K562 (cell line): Measurements from ENCODE around the gene LY6G6D. TPM values are rescaled to one million over a fixed set of nuclear protein-coding genes. Genes with fewer than 3 reads are reported as not detected.

Experiments
- CSDE1 ChIP-seq, 2 experiments: fragments of 450-650 bp; IDR thresholded peaks; 2 replicates each; pipeline ENCODE4 v1.6.1; 2016; ENCODE audit warnings: mild to moderate bottlenecking in 1 of 2
- EGR1 ChIP-seq: fragments of 450-650 bp; conservative IDR thresholded peaks from 2 replicates; pipeline ENCODE4 v1.6.1; 2017; ENCODE audit warnings: mild to moderate bottlenecking
- ERF ChIP-seq: fragments of 450-650 bp; formaldehyde crosslinking; IDR thresholded peaks from 2 replicates; pipeline ENCODE4 v1.4.0; 2020; ENCODE audit warnings: mild to moderate bottlenecking, mixed read lengths
- ETS2 ChIP-seq: IDR thresholded peaks from 2 replicates; pipeline ENCODE4 v1.6.1; 2016; ENCODE audit warnings: borderline replicate concordance, missing genetic modification characterization, mild to moderate bottlenecking, moderate library complexity, missing compliant biosample characterization; ENCODE audit not compliant: poor library complexity, severe bottlenecking
- HDAC2 ChIP-seq: fragments of 450-650 bp; IDR thresholded peaks from 2 replicates; pipeline ENCODE4 v1.6.1; 2016; ENCODE audit warnings: mild to moderate bottlenecking
- RAD21 ChIP-seq, 2 experiments: fragments of 250-450 bp in 1 of 2; fragments of 450-650 bp in 1 of 2; sonication (Bioruptor Pico) in 1 of 2; formaldehyde crosslinking in 1 of 2; IDR thresholded peaks in 1 of 2; conservative IDR thresholded peaks in 1 of 2; 2 replicates each; pipeline versions ENCODE4 v1.4.0 to v1.8.0; 2020 to 2022; ENCODE audit warnings: mild to moderate bottlenecking in 2 of 2, moderate library complexity in 1 of 2
- ZNF140 ChIP-seq: fragments of 250-450 bp; sonication (Bioruptor Pico); IDR thresholded peaks from 2 replicates; pipeline ENCODE4 v1.8.0; 2021; ENCODE audit warnings: moderate library complexity, mild to moderate bottlenecking, inconsistent platforms
- ZNF780A ChIP-seq: fragments of 250-450 bp; sonication (Bioruptor Pico); IDR thresholded peaks from 2 replicates; pipeline ENCODE4 v1.5.0; 2021; ENCODE audit warnings: mild to moderate bottlenecking
- polyA plus RNA-seq, 8 experiments: library from polyadenylated mRNA; depleted of rRNA in 4 of 8; stranded (reverse) in 5 of 8; unstranded in 3 of 8; fragments of >200 nt; fragmentation: Nextera tagmentation in 2 of 8; fragmentation: Illumina TruSeq in 1 of 8; extraction: Ambion mirVana in 2 of 8; extraction: Trizol in 1 of 8; gene quantifications; 2 replicates each; pipeline versions ENCODE4 v1.2.1 to v1.2.3, GENCODE V29; 2011 to 2014; ENCODE audit warnings: inconsistent platforms in 1 of 8, missing spikeins in 1 of 8
- total RNA-seq, 7 experiments: library from RNA; depleted of rRNA in 6 of 7; stranded (reverse); fragments of >200 nt in 6 of 7; fragmentation: Illumina TruSeq in 2 of 7; extraction: Trizol in 2 of 7; gene quantifications; 2 replicates each; pipeline versions ENCODE4 v1.2.1 to v1.2.3, GENCODE V29; 2011 to 2021; ENCODE audit warnings: low replicate concordance in 1 of 7
- TF ChIP-seq, protein P1 (sequence below): fragments of 450-650 bp; IDR thresholded peaks from 2 replicates; pipeline ENCODE4 v1.6.1; 2016; ENCODE audit warnings: mild to moderate bottlenecking, moderate library complexity
- TF ChIP-seq, protein P2 (sequence below): fragments of 450-650 bp; formaldehyde crosslinking; IDR thresholded peaks from 2 replicates; pipeline ENCODE4 v1.4.0; 2022; ENCODE audit warnings: missing genetic modification characterization

The LY6G6D gene
- total and polyA plus RNA-seq, 9 of the 15 experiments (the other 6 are each of a cell fraction or from before 2014, with no cell fraction given): 0.30 to 0.38 TPM; not detected in 7

DNA sequence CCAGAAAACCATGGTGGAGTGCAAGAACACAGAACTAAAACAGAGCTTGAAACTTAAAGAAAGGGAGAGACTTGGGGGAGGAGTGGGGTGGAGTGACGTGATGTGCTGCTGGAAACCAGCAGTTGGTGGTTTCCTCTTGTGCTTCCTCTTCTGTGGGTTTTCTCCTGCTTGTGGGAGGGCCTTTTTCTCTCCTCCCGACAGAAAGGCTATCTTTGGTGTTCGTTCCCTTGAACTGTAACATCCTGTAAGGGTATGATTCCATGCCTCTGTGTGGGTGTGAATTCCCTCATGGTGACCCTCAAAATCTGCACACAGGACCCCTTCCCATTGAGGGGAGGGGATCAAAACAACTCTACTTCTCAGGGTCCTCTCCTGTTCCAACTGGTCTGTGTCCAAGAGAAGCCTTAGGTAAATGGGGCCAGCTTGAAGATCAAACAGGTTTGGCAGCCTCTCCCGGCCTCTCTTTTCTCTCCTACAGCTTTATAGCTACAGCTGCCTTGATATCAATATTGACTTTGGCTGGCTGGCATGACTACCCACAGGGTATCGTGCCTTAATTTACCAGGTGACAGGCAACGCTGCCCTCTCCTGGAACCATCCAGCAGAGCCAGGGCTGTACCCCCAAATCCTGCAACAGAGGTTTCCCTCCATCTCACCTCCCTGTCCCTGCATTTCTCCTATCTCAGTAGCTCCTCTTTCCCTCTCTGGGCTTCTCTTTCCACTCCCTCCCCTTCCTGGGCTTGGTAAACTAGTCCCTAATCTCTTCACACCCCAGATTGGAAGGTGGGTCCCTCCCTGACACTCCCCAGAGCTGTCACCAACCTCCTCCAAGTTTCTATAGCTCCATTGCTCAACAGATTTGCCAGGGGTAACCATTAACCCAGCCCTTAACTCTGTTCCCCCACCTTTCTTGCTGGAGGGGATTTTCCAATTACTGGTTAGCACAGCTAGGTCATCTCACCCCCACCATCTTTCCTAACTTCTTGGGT is 23.1 kb downstream of the LY6G6D start (continued):
- TF ChIP-seq, protein P1, sequence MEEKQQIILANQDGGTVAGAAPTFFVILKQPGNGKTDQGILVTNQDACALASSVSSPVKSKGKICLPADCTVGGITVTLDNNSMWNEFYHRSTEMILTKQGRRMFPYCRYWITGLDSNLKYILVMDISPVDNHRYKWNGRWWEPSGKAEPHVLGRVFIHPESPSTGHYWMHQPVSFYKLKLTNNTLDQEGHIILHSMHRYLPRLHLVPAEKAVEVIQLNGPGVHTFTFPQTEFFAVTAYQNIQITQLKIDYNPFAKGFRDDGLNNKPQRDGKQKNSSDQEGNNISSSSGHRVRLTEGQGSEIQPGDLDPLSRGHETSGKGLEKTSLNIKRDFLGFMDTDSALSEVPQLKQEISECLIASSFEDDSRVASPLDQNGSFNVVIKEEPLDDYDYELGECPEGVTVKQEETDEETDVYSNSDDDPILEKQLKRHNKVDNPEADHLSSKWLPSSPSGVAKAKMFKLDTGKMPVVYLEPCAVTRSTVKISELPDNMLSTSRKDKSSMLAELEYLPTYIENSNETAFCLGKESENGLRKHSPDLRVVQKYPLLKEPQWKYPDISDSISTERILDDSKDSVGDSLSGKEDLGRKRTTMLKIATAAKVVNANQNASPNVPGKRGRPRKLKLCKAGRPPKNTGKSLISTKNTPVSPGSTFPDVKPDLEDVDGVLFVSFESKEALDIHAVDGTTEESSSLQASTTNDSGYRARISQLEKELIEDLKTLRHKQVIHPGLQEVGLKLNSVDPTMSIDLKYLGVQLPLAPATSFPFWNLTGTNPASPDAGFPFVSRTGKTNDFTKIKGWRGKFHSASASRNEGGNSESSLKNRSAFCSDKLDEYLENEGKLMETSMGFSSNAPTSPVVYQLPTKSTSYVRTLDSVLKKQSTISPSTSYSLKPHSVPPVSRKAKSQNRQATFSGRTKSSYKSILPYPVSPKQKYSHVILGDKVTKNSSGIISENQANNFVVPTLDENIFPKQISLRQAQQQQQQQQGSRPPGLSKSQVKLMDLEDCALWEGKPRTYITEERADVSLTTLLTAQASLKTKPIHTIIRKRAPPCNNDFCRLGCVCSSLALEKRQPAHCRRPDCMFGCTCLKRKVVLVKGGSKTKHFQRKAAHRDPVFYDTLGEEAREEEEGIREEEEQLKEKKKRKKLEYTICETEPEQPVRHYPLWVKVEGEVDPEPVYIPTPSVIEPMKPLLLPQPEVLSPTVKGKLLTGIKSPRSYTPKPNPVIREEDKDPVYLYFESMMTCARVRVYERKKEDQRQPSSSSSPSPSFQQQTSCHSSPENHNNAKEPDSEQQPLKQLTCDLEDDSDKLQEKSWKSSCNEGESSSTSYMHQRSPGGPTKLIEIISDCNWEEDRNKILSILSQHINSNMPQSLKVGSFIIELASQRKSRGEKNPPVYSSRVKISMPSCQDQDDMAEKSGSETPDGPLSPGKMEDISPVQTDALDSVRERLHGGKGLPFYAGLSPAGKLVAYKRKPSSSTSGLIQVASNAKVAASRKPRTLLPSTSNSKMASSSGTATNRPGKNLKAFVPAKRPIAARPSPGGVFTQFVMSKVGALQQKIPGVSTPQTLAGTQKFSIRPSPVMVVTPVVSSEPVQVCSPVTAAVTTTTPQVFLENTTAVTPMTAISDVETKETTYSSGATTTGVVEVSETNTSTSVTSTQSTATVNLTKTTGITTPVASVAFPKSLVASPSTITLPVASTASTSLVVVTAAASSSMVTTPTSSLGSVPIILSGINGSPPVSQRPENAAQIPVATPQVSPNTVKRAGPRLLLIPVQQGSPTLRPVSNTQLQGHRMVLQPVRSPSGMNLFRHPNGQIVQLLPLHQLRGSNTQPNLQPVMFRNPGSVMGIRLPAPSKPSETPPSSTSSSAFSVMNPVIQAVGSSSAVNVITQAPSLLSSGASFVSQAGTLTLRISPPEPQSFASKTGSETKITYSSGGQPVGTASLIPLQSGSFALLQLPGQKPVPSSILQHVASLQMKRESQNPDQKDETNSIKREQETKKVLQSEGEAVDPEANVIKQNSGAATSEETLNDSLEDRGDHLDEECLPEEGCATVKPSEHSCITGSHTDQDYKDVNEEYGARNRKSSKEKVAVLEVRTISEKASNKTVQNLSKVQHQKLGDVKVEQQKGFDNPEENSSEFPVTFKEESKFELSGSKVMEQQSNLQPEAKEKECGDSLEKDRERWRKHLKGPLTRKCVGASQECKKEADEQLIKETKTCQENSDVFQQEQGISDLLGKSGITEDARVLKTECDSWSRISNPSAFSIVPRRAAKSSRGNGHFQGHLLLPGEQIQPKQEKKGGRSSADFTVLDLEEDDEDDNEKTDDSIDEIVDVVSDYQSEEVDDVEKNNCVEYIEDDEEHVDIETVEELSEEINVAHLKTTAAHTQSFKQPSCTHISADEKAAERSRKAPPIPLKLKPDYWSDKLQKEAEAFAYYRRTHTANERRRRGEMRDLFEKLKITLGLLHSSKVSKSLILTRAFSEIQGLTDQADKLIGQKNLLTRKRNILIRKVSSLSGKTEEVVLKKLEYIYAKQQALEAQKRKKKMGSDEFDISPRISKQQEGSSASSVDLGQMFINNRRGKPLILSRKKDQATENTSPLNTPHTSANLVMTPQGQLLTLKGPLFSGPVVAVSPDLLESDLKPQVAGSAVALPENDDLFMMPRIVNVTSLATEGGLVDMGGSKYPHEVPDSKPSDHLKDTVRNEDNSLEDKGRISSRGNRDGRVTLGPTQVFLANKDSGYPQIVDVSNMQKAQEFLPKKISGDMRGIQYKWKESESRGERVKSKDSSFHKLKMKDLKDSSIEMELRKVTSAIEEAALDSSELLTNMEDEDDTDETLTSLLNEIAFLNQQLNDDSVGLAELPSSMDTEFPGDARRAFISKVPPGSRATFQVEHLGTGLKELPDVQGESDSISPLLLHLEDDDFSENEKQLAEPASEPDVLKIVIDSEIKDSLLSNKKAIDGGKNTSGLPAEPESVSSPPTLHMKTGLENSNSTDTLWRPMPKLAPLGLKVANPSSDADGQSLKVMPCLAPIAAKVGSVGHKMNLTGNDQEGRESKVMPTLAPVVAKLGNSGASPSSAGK: no peak
- TF ChIP-seq ZNF780A (CRISPR knock-in tag) (no peak), HDAC2 (peak; percentile 84), ETS2 (tag) (no peak), CSDE1 (IDR thresholded peaks at IDR 0.05) (0 out of 4 replicates have a peak, but pooled peaks of 1 of the 2 experiments have one; percentile 23), ERF (CRISPR knock-in tag) (peak; percentile 39; the same call in 1 of the 2 replicates), RAD21 (CRISPR knock-in tag; conservative IDR thresholded peaks at IDR 0.05 in 1 of 2, IDR thresholded peaks at IDR 0.05 in 1 of 2) (peak; percentile 11 to 38; a peak in 2 of 4 replicates), EGR1 (no peak), ZNF140 (0 out of 2 replicates have a peak, but pooled peaks have one; percentile 50)
- TF ChIP-seq, protein P2, sequence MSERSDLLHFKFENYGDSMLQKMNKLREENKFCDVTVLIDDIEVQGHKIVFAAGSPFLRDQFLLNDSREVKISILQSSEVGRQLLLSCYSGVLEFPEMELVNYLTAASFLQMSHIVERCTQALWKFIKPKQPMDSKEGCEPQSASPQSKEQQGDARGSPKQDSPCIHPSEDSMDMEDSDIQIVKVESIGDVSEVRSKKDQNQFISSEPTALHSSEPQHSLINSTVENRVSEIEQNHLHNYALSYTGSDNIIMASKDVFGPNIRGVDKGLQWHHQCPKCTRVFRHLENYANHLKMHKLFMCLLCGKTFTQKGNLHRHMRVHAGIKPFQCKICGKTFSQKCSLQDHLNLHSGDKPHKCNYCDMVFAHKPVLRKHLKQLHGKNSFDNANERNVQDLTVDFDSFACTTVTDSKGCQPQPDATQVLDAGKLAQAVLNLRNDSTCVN (CRISPR knock-in tag): peak; percentile 95
